Kidney epithelial cell (primary cell): ENCODE measurements around the gene ATP11A. TPM values are rescaled to one million over a fixed set of nuclear protein-coding genes. Genes with fewer than 3 reads are reported as not detected.

Source experiments
- DNase-seq: peaks from one replicate; pipeline ENCODE4 v3.0.0-alpha.2; 2010; ENCODE audit warnings: low read depth
- H3K27me3 ChIP-seq: 2 replicates; pipeline ENCODE4 v1.6.0; 2011; ENCODE audit warnings: low read length; ENCODE audit not compliant: control insufficient read depth, insufficient read depth
- H3K36me3 ChIP-seq: 2 replicates; pipeline ENCODE4 v1.5.1; 2011; ENCODE audit warnings: low read length; ENCODE audit not compliant: control insufficient read depth, insufficient read depth
- H3K4me3 ChIP-seq: 2 replicates; pipeline ENCODE4 v1.5.1; 2011; ENCODE audit warnings: low read depth, mild to moderate bottlenecking, control low read depth, low read length
- CTCF ChIP-seq: IDR thresholded peaks from 2 replicates; pipeline ENCODE4 v1.5.1; 2011; ENCODE audit warnings: mild to moderate bottlenecking, moderate library complexity, low read length, control low read depth, inconsistent platforms; ENCODE audit not compliant: insufficient read depth, poor library complexity, severe bottlenecking
- total RNA-seq: library from RNA; depleted of rRNA; stranded (reverse); fragments of >200 nt; gene quantifications from 2 replicates; pipeline ENCODE4 v1.2.3, GENCODE V29; 2015

The ATP11A gene
- total RNA-seq, 1 donor from 2014 or later: 31.5 TPM

GRCh38 chr13:112774448-112774792, 84.6 kb downstream of the ATP11A start:
- no peak overlapping the region for H3K4me3 ChIP-seq
- H3K36me3 ChIP-seq: no peaks in the 10 kb centered on the region
- no peaks in the 10 kb centered on the region for H3K27me3 ChIP-seq
- no peak for DNase-seq
- TF ChIP-seq CTCF: no peak

- TF ChIP-seq CTCF: no peak
- no peaks in the 10 kb centered on the region for H3K36me3 ChIP-seq
- no peaks in the 10 kb centered on the region for H3K27me3 ChIP-seq
- no peak for DNase-seq
- no peak overlapping the region for H3K4me3 ChIP-seq
Observed at GRCh38 chr13:112774829-112775565, 85.2 kb downstream of the ATP11A start.

DNA sequence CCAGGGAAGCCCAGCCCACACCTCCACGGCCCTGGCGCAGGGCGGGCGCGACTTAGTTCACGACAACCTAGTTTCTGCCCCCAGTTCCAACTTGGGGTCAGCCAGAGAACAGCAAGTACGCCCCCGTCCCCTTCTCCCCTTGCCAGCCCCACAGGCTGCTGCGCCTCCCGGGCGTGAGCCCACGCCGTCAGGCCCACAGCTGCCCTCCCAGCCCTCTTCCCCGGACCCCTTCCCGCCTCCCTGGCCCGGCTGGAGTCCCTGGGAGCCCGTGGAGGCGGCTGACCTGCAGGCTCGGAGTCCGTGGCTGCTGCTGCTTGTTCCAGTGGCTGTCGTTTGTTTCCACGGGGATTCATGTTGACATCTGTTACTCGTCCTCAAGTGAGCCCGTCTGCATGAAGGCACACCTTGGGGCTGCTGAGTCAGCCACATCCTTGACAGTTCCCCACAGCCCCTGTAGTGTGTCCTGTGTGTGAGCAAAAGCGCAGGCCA, 86.0 kb downstream of the ATP11A start:
- DNase-seq: no peak
- no peaks in the 10 kb centered on the region for H3K36me3 ChIP-seq
- no peaks in the 10 kb centered on the region for H3K27me3 ChIP-seq
- H3K4me3 ChIP-seq: no peak overlapping the region
- TF ChIP-seq CTCF: no peak

GRCh38 chr13:112776354-112776753, 86.5 kb downstream of the ATP11A start:
- DNase-seq: no peak
- H3K36me3 ChIP-seq: no peaks in the 10 kb centered on the region
- TF ChIP-seq CTCF: no peak
- no peaks in the 10 kb centered on the region for H3K27me3 ChIP-seq
- H3K4me3 ChIP-seq: no peak overlapping the region

DNA sequence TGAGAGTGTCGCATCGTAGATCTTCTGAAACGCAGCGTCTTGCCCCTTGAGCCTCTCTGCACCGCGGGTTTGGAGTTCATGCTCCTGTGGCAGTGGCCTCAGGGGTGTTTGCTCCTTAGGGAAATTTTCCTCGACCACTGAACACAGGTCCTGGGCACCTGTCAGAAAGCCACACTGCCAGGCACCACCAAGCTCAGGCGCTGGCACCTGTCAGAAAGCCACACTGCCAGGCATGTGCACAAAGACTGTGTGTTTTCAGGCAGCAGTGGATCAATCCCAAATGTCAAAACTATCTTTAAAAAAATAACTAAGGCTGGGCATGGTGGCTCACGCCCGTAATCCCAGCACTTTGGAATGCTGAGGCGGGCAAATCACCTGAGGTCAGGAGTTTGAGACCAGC, 87.1 kb downstream of the ATP11A start:
- no peaks in the 10 kb centered on the region for H3K36me3 ChIP-seq
- H3K4me3 ChIP-seq: no peak overlapping the region
- DNase-seq: no peak
- no peaks in the 10 kb centered on the region for H3K27me3 ChIP-seq
- no peak for TF ChIP-seq CTCF
